IPS DF 4.7 (cell line): ENCODE measurements around the gene CCNJ.
"Not testable (repeated sequence)": the region's sequence is repeated elsewhere in the genome, so short reads cannot be mapped to it uniquely, and the experiment has no call there.

Experiments
- DNase-seq: peaks from one replicate; pipeline ENCODE4 v3.0.0-alpha.2; 2013; ENCODE audit warnings: low spot score; ENCODE audit errors: extremely low read depth

Gene CCNJ, protein sequence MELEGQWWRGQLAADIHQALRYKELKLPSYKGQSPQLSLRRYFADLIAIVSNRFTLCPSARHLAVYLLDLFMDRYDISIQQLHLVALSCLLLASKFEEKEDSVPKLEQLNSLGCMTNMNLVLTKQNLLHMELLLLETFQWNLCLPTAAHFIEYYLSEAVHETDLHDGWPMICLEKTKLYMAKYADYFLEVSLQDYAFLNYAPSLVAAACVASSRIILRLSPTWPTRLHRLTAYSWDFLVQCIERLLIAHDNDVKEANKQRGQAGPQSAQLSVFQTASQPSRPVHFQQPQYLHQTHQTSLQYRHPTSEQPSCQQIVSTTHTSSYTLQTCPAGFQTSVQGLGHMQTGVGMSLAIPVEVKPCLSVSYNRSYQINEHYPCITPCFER

DNA sequence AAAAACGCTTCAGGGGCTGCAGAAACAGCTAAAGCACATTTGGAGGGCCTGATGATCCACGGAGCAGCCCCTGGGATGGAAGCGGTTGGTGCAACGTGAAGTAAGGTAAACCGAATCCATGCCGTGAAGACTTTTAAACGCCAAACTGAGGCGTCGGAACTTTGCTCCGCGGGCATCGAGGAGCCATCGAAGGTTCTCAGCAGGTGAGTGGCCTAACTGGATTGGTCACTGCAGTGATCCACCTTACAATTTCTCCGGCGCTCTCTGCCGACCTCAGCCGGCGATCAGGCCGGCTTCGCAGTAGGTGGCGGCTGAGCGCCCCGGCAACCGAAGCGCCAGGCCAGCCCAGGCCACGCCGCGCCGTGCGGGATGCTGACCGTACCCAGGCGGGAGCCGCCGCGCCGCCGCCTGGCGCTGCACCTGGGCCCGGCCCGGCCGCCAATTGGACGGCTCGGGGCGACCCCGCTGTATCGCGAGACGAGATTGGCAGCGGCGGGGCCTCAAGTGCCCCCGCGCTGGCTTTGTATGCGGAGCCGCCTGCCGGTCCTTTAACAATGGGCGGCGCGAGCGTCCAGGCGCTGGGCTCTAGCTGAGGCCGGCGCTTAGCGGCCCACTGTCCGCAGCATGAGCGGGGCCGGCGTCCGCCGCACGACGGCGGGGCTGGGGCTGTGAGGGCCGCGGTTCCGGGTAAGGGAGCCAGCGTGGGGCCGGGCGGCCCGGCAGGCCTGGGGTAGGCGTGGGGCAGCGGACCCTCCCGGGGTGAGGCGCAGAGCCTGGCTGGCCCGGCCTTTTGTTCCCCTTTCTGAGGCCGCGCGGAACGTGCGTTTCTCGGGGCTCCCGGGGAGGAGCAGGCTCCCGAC is at the start of gene CCNJ:
CCNJ (plus strand) TSS at position 551 of the 860 bp plus-strand sequence. CDS start 811 bp downstream, outside the sequence.
- peak; percentile 22 for DNase-seq

DNA sequence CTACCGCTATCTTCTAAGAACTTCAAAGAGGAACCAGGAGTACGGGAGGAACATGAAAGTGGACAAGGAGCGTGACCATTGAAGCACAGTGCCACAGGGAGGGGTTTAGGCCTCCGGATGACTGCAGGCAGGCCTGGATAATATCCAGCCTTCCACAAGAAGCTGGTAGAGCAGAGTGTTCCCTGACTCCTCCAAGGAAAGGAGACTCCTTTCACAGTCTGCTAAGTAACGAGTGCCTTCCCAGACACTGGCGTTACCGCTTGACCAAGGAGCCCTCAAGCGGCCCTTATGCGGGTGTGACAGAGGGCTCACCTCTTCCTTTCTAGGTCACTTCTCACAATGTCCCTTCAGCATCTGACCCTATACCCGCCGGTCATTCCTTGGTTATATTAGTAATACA is 49.0 kb upstream of the CCNJ start:
- not testable (repeated sequence) for DNase-seq

DNA sequence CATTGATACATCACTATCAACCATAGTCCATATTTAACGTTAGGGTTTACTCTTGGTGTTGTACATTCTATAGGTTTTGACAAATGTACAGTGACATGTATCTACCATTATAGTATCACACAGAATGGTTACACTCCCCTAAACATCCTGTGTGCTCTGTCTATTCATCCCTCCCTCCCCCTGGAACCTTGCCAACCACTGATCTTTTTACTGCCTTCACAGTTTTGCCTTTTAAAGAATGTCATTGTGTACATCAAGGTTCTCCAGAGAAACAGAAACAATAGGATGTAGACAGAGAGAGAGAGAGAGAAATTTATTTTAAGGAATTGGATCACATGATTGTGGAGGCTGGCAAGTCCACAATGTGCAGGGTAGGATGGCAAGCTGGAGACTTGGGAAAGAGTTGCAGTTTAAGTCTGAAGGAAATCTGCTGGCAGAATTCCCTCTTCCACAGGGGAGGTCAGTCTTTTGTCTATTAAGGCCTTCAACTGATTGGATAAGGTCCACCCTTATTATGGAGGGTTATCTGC is 45.1 kb upstream of the CCNJ start:
- no peak for DNase-seq

DNA sequence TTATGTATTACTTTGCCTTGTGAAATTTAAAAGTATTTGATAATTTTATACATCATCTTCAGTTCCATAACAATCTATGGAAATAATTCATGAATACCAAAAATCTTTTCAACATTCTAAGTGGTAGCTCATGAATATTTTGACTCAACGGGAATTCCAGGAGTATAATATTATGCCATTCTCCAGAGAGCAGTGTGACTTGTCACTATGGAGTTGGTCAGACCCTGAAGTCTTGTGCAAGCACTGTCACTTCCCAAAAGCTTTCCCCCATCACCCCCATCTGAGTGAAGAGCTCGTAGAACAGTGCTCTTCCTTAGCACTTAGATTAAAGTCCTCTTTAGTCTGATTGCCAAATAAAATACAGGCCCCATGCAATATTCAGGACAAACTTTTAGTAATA is 29.4 kb upstream of the CCNJ start:
- no peak for DNase-seq

DNA sequence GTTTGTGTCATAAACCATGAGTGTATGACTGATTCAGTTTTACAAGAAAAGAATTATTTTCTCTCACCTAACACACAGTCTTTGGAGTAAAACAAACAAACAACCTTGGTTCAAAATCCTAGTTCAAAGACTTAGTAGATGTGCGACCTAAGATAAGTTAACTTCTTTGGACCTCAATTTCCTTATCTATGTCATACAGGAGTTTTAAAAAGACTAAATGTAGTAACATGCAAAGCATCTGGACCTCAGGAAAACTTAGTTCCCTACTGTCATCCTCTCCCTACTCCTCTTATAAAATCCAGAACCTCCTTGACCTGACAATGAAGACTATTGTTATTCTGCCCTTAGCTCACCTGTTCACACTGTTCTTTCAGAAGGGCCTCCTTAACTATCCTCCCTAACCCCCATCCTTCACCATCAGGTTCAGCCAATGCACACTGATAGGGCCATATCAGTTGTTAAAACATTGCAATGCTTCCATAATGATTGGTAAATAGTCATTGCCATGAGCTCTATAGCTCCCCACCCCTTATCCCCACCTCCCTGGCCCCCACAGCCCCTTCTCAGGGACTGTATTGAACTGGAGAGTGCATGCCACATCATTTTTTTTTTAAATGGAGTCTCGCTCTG is 28.8 kb upstream of the CCNJ start:
- no peak for DNase-seq

DNA sequence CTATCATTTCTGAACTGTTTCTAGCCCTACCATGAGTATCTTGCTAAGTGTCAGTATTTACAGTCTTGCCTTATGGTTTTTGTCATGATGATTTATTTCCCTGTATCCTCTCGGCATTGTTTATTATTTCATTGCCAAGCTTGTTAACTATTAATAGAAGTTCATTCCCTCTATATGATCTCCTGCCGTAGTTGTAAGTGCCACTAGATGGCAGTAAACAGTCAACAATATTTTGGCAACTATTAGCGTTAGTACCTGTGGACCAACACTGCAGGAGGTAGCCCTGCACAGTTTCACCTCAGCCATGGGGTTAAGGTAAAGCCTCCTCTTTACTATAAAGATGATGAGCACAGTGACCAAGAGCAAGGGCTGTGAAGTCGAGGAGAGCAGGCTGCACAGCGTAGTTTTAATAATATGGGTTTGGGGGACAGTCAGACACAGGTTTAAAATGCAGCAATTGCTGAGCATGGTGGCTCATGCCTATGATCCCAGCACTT is 26.1 kb upstream of the CCNJ start:
- DNase-seq = peak; percentile 33

DNA sequence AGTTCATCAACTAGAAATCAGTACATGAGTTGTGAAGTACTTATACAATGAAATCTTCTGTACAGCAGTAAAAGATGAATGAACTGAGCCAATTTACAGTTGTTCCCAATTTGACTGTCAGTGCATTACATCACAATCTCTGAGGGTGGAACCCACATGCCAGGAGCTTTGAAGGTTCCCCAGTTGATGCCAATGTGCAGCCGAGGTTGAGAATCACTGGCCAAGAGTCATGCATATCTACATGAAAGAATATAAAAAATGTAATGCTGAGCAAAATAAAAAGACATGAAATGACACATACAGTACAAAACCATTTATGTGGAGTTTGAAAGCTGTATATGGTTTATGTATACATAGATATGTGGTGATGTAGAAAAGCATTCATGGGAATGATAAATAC is 22.1 kb upstream of the CCNJ start:
- DNase-seq = no peak

DNA sequence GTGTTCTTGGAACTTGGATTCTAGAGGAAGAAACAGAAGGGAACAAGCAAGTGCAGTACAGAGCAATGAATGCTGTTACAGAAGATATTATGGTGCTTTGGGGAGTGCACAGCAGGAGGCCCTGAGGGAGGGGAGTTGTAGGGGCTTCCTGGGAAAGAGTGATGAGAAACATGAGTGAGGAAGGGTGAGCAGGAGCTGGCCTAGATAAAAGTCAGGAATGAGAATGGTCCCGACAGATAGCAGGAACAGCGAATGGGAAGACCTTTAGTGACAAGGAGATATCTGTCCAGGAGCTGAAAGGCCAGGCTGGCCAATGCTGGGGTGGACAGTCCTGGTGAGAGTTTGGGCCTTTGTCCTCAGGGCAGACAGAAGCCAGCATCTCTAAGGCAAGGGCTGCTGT is 20.6 kb upstream of the CCNJ start:
- no peak for DNase-seq

DNA sequence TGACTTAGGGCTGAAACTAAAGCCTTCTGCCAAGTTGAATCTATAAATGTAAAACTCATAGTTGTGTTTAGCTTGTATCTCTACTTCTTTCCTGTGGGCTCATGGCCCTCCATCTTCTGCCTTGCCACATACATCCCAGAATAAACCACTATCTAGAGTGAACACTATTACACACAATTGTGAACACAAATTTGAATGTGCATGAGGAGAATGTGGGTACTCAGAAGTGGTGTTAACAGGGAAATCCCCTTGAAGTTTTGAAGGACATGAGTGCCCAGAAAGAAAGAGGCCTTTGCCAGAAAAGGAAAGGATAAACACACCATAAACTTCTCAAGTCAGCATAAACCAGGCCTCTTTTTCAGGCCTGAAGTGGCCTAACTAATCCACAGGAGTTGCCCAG is 20.2 kb upstream of the CCNJ start:
- no peak for DNase-seq

DNA sequence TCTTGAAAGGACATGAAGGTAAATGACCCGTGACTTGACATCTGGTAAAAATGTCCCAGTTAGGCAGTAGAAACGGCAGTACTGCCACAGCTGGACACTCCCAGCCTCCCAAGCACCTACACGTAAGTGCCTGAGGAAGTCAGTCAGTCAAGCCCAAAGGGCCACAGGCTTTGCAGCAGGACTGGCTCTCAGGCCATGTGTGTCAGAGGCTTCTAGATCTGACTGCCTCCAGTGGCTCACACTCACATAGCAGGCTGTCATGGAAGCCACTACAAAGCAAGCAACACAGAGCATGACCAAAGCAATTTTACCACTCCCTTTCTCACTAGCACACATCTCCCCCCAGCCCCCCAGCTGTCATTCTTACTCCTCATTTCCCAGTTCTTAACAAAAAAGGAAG is 17.8 kb upstream of the CCNJ start:
- peak; percentile 49 for DNase-seq

DNA sequence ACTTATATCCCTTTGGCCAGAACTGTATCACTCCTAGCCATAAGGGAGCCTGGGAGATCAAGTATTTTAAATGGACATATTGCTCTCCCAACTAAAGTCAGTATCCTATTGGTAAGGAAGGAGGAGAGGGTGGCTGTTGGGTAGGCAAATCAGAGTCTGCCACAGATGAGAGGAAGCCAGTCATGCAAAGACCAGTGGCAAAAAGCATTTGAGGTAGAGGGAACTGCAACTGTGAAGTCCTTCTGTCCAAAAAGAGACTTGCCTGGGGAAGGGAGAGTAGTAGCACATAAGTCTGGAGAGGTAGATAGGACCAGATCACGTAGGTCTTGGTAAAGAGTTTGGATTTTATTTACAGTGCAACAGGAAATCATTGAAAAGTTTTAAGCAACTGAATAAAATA is 8.8 kb upstream of the CCNJ start:
- DNase-seq = no peak

DNA sequence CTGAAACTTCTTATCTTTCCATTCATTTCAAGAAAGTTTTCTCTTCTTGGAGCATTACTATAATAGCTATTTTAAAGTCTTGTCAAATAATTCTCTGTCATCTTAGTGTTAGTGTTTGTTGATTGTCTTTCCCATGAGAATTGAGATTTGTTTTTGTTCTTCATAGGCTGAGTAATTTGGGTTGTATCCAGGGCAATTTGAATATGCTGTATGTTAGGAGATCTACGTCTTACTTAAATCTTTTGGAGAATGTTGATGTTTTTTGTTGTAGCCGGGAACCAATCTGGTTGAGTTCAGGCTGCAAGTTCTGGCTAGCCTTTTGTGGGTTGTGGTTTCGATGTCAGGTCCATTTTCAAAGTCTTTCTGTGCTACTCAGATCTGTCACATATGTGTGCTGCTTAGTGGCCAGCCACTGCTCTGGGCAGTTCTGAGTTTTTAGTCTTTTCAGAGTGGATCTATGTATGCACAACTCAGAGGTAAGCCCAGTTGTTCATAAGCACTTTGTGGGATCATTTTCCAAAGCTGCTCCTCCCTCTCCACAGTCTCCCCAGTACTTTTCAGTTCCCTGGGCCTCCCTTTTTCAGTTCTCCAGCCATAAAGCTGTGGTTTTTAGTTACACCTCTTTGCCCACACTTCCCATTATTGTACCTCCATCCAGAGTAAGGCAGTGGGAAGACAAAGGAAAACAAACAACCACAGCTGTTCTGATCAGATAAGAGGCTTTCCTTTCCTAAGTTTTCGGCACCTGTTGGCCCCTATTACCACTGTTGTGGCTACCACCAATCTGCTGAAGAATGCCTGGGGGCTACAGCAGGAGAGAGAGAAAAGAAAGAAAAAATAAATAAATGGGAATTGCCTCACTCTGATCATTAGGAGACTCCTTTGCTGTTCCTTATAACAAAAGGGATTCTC is 4.7 kb upstream of the CCNJ start:
- no peak for DNase-seq

DNA sequence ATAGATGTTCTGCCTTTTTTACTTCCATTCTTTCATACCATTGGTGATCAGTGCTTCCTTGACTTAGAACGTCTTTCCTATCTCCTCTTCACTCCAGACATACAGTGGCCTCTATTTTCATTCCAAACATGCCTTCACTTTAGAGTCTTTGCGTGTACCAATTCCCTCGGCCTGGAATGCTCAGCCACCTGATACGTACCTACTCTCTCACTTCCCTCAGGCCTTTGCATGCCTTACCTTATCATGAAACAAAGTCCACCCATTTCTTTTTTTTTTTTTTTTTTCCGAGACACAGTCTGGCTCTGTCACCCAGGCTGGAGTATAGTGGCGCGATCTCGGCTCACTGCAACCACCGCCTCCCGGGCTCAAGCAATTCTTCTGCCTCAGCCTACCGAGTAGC is 2.2 kb upstream of the CCNJ start:
- DNase-seq = no peak

DNA sequence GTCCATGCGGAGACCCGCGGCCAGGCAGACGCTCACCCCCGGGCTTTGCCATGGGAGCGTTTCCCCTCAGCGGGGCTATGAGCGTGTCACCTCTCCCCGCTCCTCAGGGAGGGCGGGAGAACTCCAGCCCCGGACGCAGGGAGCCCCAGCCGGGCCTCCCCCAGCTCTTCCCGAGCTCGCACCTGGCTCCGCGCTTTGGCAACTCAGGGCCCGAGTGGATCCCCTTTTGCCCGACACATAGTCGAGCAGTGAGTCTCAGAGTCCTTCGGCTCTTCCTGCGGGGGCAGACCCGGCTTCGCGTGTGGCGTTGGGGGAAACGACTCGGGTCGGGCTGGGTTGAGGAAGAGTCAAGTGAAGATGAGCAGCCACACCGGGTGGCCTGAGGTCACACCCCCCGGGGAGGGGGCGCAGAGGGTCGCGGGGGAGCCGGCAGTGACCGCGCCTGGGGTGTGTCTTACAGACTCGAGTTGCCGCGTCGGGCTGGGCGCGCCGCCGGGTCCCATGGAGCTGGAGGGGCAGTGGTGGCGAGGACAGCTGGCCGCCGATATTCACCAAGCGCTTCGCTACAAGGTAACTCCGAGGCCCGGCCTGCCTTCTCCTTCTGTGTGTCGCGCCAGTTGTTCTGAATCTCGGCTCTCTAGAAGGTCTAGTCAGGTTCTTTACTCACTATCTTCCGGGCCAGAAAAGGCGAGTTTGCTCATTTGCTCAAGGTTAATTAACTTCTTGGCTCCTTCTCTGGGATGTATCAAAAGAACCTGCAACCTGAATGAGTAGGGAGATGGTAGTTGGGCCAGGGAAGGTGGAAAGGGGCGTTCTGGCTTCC is 721 bp downstream of the CCNJ start:
- DNase-seq = no peak

DNA sequence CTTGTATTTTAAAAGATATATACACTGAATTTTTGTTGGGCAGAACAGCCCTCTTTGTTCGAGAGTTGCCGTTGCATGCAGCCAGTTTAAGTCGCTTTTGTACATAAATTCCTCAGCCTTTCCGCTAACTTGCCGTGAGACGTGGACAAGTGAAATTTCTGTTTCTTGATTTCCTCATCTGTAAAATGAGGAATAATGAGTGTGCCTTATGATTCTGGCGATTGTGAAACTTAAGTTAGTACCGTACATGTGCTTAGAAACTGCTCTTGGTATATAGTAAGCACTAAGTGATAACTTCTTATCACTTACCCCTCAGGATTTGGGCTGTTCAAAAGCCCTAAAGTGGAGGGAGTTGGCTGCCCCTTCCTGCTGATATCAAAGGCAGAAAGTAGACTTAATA is 1.4 kb downstream of the CCNJ start:
- DNase-seq = no peak

DNA sequence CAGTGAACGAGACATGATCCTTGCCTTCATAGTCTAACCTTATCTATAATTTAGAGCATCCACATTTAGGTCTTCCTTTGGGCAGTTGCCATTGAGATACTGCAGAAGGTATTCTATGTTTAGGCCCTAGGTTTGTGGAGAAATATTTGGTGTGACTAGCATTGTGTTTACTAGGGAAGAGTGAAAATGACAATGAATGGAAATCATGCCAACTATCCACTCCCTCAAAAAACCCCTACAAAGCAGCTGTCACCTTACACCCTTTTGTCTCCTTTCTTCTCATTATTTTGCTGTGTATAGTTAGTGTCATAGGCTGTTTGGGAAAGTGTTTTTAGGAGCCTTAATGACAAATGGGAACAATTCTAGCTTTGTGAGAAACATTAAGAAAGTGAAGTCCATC is 3.2 kb downstream of the CCNJ start:
- no peak for DNase-seq

DNA sequence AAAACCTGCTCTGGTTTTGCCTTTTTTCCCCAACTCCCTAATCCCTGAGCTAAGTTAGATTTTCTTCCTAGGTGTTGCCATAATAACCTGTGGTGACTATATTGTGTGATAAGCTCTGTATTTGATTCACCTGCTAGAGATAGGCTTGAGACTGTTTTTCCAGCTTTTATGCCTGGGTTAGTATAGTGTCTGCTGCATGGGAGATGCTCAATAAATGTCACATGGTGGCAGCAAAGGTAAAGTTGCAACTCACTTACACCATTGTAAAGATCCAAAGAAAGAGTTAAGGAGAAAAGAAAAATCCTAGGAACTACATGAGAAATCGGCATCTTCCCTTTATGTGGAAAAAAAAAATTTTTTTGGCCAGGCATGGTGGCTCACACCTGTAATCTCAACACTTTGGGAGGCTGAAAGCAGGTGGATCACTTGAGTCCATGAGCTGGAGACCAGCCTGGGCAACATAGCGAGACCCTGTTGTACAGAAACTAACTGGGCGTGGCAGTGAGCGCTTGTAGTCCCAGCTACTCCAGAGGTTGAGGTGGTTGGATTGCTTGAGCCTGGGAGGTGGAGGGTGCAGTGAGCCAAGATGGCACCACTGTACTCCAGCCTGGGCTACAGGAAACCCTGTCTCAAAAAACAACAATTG is 3.7 kb downstream of the CCNJ start:
- no peak for DNase-seq

DNA sequence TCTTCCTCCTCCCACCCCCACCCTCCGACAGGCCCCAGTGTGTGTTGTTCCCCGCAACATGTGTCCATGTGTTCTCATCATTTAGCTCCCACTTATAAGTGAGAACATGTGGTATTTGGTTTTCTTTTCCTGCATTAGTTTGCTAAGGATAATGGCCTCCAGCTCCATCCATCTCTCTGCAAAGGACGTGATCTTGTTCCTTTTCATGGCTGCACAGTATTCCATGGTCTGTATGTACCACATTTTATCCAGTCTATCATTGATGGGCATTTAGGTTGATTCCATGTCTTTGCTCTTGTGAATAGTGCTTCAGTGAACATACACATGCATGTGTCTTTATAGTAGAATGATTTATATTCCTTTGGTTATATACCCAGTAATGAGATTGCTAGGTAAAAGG is 4.5 kb downstream of the CCNJ start:
- DNase-seq = not testable (repeated sequence)

DNA sequence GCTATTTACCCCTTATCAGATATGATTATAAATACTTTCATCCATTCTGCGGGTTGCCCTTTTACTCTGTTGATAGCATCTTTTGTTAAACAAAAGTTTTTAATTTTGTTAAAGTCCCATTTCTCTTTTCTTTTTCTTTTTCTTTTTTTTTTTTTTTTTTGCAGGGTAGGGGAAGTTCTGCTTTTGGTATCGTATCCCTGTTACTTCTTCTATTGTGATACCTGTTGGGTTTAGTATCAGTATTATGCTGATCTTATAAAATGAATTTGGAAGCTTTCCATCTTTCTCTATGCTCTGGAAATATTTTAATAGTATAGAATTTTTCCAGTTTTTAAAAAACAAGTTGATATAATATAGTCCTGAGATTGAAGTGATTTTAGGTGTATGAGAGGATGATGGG is 6.0 kb downstream of the CCNJ start:
- no peak for DNase-seq
